Bronchial epithelial cell (primary cell): Measurements from ENCODE around the gene PCNP. TPM values are rescaled to one million over a fixed set of nuclear protein-coding genes. Genes with fewer than 3 reads are reported as not detected.
"Not testable (repeated sequence)": the region's sequence is repeated elsewhere in the genome, so short reads cannot be mapped to it uniquely, and the experiment has no call there.

Experiments used
- DNase-seq: peaks from one replicate; pipeline ENCODE4 v3.0.0-alpha.2; 2010; ENCODE audit warnings: low read depth
- FAIRE-seq: peaks from 2 replicates; lab custom pipeline; 2011; peaks lifted over from hg19 to GRCh38; lab: Jason Lieb, UNC
- H3K27me3 ChIP-seq: 2 replicates; pipeline ENCODE4 v1.5.1; 2011; ENCODE audit warnings: low read length; ENCODE audit not compliant: control insufficient read depth, insufficient read depth
- H3K36me3 ChIP-seq: 2 replicates; pipeline ENCODE4 v1.5.1; 2011; ENCODE audit warnings: low read length; ENCODE audit not compliant: control insufficient read depth, insufficient read depth
- H3K4me3 ChIP-seq: 2 replicates; pipeline ENCODE4 v1.5.1; 2011; ENCODE audit warnings: mild to moderate bottlenecking, low read depth, low read length, control low read depth
- total RNA-seq: library from RNA; depleted of rRNA; stranded (reverse); fragments of >200 nt; gene quantifications from 2 replicates; pipeline ENCODE4 v1.2.1, GENCODE V29; 2014
- TF ChIP-seq, protein P1 (sequence below): IDR thresholded peaks from 2 replicates; pipeline ENCODE4 v1.5.1; 2011; ENCODE audit warnings: mild to moderate bottlenecking, moderate library complexity, low read length, control low read depth, inconsistent platforms; ENCODE audit not compliant: insufficient read depth, severe bottlenecking

PCNP gene
- total RNA-seq, 1 donor from 2014 or later: 167 TPM

DNA sequence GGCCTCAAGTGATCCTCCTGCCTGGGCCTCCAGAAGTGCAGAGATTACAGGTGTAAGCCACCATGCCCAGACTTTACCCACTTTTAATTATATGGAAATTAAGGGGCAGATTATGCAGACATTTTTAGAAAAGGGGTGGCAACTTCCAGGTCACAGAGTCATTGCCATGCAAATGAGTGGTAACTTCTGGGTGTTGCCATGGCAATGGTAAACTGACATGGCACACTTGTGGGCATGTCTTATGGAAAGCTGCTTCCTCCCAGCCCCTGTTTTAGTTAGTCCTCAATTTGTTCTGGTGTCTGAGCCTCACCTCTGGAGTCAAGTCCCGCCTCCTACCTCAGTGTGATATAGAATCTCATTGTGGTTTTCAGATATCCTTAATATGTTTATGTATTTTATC, 49.7 kb downstream of the PCNP start:
- H3K27me3 ChIP-seq: no peaks in the 10 kb centered on the region
- H3K4me3 ChIP-seq: no peak overlapping the region
- TF ChIP-seq, protein P1, sequence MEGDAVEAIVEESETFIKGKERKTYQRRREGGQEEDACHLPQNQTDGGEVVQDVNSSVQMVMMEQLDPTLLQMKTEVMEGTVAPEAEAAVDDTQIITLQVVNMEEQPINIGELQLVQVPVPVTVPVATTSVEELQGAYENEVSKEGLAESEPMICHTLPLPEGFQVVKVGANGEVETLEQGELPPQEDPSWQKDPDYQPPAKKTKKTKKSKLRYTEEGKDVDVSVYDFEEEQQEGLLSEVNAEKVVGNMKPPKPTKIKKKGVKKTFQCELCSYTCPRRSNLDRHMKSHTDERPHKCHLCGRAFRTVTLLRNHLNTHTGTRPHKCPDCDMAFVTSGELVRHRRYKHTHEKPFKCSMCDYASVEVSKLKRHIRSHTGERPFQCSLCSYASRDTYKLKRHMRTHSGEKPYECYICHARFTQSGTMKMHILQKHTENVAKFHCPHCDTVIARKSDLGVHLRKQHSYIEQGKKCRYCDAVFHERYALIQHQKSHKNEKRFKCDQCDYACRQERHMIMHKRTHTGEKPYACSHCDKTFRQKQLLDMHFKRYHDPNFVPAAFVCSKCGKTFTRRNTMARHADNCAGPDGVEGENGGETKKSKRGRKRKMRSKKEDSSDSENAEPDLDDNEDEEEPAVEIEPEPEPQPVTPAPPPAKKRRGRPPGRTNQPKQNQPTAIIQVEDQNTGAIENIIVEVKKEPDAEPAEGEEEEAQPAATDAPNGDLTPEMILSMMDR: no peak
- H3K36me3 ChIP-seq: no peaks in the 10 kb centered on the region
- no peak for FAIRE-seq
- no peak for DNase-seq

DNA sequence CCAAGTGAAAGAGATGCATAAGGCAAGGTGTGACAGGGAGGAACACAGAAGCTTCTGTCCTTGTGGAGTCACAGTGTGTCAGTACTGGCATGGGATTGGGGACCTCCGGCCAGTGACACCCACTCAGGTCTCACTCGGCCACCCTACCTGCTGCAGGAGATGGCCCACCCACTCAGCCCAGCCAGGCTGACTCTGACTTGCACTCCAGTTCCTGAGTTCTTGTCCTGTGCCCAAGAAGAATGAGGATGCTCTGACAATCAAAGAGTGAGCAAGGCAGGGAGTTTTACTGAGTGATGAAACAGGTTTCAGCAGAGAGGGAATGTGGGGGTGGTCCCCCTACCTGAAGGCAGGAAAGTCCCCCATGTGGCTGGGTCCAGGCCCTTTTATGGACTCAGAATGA, 50.9 kb downstream of the PCNP start:
- DNase-seq (no peak), FAIRE-seq (no peak)
- TF ChIP-seq, protein P1: no peak
- H3K4me3 ChIP-seq: no peak overlapping the region
- H3K36me3 ChIP-seq: no peaks in the 10 kb centered on the region
- H3K27me3 ChIP-seq: no peaks in the 10 kb centered on the region

DNA sequence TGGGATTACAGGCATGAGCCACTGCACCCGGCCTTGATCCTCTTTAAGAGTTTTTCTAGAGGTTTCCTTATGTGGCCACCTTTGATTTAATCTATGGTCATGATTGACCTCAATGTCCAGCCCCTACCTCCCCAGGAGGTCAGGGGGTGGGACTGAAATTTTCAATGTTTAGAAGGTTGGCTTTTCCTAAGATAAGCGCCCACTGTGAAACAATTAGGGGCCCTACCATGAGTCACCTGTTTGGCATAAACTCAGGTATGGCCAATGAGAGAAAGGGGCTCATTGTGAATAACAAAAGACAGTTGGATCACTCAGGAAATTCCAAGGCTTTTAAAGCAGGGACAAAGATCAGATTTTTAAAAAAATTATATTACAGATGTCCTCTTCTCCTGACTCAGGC, 51.9 kb downstream of the PCNP start:
- no peak for DNase-seq
- TF ChIP-seq, protein P1: no peak
- no peak overlapping the region for H3K4me3 ChIP-seq

DNA sequence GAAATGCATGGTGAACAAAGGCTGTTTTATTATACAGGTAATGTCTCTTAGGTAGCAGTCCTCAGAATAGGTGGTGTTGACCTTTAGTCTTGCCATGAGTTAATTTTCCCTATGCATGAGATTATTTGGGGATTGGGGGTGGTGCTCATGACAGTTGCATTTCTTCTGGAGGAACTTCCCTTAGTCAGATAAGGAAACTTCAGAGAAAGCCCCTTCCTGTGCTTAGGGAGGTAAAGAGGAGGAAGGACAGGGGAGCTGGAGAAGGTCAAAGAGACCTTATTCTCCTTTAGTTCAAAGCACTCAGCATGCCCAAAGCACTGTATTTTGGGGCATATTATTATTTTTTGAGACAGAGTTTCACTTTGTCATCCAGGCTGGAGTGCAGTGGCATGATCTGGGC, 55.2 kb downstream of the PCNP start:
- H3K4me3 ChIP-seq: no peak overlapping the region
- no peak for FAIRE-seq
- TF ChIP-seq, protein P1: no peak
- no peaks in the 10 kb centered on the region for H3K27me3 ChIP-seq
- no peaks in the 10 kb centered on the region for H3K36me3 ChIP-seq
- DNase-seq: no peak

More for the DNA sequence above, 51.9 kb downstream of the PCNP start:
- Histone ChIP-seq H3K27me3 (no peaks in the 10 kb centered on the region), H3K36me3 (no peaks in the 10 kb centered on the region)
- FAIRE-seq: no peak

DNA sequence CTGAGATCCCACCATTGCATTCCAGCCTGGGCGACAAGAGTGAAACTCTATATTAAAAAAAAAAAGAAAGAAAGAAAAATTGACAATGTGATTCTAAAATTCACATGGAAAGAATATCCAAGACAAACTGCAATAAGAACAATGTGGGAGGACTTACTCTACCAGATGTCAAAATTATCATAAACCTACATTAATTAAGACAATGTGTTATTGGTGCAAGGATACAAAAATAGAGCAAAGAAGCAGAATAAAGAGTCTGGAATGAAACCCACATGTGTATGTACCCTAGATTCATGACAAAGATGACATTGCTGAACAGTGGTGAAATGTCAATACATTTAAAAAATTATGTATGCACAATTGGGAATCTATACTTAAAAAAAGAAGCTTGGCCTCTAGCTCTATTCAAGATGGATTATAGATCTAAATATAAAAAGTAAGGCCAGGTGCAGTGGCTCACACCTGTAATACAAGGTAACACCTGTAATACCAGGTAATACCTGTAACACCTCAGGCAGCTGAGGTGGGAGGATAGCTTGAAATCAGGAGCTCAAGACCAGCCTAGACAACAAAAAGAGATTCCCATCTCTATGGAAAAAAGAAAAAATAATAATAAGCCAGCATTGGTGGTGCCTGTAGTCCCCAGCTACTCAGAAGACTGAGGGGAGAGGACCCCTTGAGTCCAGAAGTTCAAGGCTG, 57.3 kb downstream of the PCNP start:
- TF ChIP-seq, protein P1: no peak
- no peaks in the 10 kb centered on the region for H3K27me3 ChIP-seq

DNA sequence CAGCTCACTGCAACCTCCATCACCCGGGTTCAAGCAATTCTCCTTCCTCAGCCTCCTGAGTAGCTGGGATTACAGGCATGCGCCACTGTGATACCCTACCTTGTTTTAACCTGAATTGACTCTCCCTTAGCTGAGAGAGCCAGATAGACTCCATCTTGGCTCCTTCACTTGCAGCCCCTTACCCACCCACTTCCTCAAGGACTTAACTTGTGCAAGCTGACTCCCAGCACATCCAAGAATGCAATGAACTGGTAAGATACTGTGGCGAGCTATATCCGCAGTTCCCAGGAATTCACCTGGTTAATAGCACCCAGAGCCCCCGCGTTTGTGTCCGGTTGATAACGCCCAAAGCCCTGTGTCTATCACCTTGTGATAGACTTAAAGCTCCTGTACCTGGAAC, 58.0 kb downstream of the PCNP start:
- not testable (repeated sequence) for H3K27me3 ChIP-seq, DNase-seq, H3K36me3 ChIP-seq, FAIRE-seq, H3K4me3 ChIP-seq

More for the DNA sequence above, 57.3 kb downstream of the PCNP start:
- FAIRE-seq (no peak), DNase-seq (no peak)
- no peaks in the 10 kb centered on the region for H3K36me3 ChIP-seq
- H3K4me3 ChIP-seq: no peak overlapping the region
